ENCODE measurements around the gene NR2F1-AS1. TPM values are rescaled to one million over a fixed set of nuclear protein-coding genes. Genes with fewer than 3 reads are reported as not detected.

Gene NR2F1-AS1
- total RNA-seq, 2 donors from 2014 or later = 0.69 to 2.4 TPM

DNA sequence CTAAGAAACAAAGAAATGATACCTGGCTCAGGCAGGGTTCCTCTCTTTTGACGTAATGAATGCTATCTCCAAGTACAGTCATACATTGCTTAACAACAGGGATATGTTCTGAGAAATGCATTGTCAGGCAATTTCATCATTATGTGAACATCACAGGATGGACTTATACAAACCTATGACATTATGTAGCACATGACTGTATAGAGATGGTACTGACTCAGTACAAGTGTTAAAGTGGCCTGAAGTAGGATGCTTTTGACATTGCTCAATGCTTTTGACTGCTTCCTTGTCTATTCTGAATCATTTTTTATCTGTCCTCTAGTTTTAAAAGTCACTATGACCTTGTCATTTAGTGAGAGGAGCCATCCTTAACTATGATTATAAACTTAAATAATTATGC lies 147.6 kb downstream of the NR2F1-AS1 start:
- Histone ChIP-seq H3K27ac (no peak overlapping the region), H3K4me3 (no peak overlapping the region), H3K36me3 (no peaks in the 10 kb centered on the region), H3K4me1 (no peaks in the 10 kb centered on the region), H3K9ac (ENCODE audit: low read depth in 2 of 2, low read length in 2 of 2) (no peak overlapping the region), H3K9me3 (no peaks in the 10 kb centered on the region), H3K27me3 (no peaks in the 10 kb centered on the region)
- intact Hi-C loops (cut with DNase I) = no loop called here
- TF ChIP-seq, protein P1, sequence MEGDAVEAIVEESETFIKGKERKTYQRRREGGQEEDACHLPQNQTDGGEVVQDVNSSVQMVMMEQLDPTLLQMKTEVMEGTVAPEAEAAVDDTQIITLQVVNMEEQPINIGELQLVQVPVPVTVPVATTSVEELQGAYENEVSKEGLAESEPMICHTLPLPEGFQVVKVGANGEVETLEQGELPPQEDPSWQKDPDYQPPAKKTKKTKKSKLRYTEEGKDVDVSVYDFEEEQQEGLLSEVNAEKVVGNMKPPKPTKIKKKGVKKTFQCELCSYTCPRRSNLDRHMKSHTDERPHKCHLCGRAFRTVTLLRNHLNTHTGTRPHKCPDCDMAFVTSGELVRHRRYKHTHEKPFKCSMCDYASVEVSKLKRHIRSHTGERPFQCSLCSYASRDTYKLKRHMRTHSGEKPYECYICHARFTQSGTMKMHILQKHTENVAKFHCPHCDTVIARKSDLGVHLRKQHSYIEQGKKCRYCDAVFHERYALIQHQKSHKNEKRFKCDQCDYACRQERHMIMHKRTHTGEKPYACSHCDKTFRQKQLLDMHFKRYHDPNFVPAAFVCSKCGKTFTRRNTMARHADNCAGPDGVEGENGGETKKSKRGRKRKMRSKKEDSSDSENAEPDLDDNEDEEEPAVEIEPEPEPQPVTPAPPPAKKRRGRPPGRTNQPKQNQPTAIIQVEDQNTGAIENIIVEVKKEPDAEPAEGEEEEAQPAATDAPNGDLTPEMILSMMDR (IDR thresholded peaks at IDR 0.05) = no peak
- DNase-seq = no peak

DNA sequence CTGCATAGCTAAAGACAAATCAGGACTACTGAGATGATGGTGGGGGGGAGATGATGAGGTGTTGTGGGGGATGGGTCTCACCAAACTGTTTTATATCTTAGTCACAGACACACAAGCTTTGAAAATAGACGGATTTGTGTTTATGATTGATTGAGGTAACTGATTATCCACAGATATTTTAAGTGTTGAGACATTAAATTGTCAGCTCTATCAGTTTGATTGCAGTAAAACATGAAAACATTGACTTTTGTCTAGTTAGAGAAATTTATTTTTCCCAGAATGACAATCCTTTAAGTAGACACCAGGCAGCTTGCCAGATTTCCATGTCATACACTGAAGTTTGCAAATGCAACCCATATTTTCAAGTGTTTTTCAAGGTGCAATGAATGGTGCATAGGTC lies 149.8 kb downstream of the NR2F1-AS1 start:
- H3K36me3 ChIP-seq = no peaks in the 10 kb centered on the region
- H3K27me3 ChIP-seq = no peaks in the 10 kb centered on the region
- TF ChIP-seq, protein P1 (IDR thresholded peaks at IDR 0.05) = no peak
- no peak overlapping the region for H3K27ac ChIP-seq
- no peak for DNase-seq
- no peaks in the 10 kb centered on the region for H3K4me1 ChIP-seq
- no peaks in the 10 kb centered on the region for H3K9me3 ChIP-seq
- no peak overlapping the region for H3K9ac ChIP-seq (ENCODE audit: low read depth in 2 of 2, low read length in 2 of 2)
- intact Hi-C loops (cut with DNase I) = no loop called here
- H3K4me3 ChIP-seq = no peak overlapping the region

DNA sequence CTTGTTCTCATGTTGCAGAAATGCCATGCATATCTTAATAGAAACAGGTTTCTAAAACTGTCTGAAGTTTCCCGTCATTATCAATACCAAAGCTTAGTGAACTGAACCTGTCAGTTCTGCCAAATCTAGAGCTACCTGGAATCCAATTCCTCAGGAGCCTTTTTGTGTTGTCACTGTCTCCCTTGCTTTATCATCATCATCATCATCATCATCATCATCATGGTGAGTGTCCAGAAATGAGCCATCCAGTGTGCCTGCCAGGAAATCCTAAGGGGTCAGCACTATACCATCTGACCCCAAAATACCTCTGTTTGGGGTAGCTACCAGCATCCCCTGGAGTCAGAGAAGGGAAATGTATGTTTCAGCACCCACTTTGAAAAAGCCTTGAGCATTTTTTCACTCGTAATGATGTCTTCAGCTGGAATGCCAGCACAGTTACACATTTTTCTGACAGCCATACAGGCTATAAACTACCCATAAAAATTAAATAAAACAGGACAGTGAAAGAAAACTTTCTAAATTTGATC lies 150.3 kb downstream of the NR2F1-AS1 start:
- TF ChIP-seq, protein P1 (IDR thresholded peaks at IDR 0.05) = no peak
- intact Hi-C loops (cut with DNase I) = no loop called here
- H3K4me1 ChIP-seq = no peaks in the 10 kb centered on the region
- H3K27ac ChIP-seq = no peak overlapping the region
- H3K4me3 ChIP-seq = no peak overlapping the region
- H3K27me3 ChIP-seq = no peaks in the 10 kb centered on the region
- H3K9me3 ChIP-seq = no peaks in the 10 kb centered on the region
- no peak overlapping the region for H3K9ac ChIP-seq (ENCODE audit: low read depth in 2 of 2, low read length in 2 of 2)
- DNase-seq = no peak
- no peaks in the 10 kb centered on the region for H3K36me3 ChIP-seq

DNA sequence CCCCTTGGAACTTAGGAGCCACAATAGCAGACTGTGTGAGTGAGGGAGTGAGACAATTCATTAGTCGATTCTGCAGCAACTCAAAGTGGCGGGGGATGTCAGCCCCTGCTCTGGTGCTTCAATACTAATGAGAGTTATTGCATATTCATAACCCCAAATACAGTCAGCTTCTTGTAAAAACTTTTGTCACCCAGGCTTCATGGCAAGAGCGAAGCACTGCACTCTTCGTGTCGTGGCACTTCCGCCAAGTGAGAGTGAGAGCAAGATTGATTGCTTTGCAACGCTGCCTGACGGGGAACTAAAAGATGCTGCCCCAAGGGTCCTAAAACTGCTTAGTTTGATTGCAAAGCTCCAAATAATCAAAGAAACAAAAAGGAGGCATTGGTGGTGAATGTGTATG lies 150.9 kb downstream of the NR2F1-AS1 start:
- Histone ChIP-seq H3K9me3 (no peaks in the 10 kb centered on the region), H3K4me1 (no peaks in the 10 kb centered on the region), H3K36me3 (no peaks in the 10 kb centered on the region), H3K4me3 (no peak overlapping the region), H3K27me3 (no peaks in the 10 kb centered on the region), H3K9ac (ENCODE audit: low read depth in 2 of 2, low read length in 2 of 2) (no peak overlapping the region), H3K27ac (no peak overlapping the region)
- no peak for DNase-seq
- TF ChIP-seq, protein P1 (IDR thresholded peaks at IDR 0.05) = no peak
- intact Hi-C loops (cut with DNase I) = no loop called here

DNA sequence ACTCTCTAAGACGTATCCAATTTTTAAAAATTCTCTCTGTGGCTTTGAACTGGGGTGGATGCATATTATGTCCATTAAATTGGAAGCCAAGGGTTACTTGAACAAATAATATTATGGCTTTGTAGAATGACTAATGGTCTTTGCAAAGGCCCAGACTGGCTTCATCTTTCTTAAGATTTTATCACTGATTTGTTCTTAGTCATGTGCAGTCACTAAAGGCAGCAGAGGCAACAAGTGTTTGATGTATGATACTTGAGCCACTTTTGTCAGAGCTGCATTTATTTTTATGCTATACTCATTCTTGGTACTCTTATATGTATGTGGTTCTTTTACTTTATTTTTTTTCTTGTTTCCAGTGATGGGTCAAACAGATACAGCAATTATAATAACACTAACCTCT lies 152.2 kb downstream of the NR2F1-AS1 start:
- no peak for DNase-seq
- Histone ChIP-seq H3K4me1 (no peaks in the 10 kb centered on the region), H3K36me3 (no peaks in the 10 kb centered on the region), H3K27ac (no peak overlapping the region), H3K4me3 (no peak overlapping the region), H3K9me3 (no peaks in the 10 kb centered on the region), H3K27me3 (no peaks in the 10 kb centered on the region), H3K9ac (ENCODE audit: low read depth in 2 of 2, low read length in 2 of 2) (no peak overlapping the region)
- intact Hi-C loops (cut with DNase I) = no loop called here
- TF ChIP-seq, protein P1 (IDR thresholded peaks at IDR 0.05) = no peak

All from colonic mucosa (tissue), 4 donors.